Neural progenitor cell (in vitro differentiated cells): ENCODE data around the gene RHBG. TPM values are rescaled to one million over a fixed set of nuclear protein-coding genes. Genes with fewer than 3 reads are reported as not detected.
A peak's percentile ranks its signal among the peaks of the same experiment; 100 is the strongest.

Source experiments
- DNase-seq: peaks from one replicate; pipeline ENCODE4 v3.0.0-alpha.2; 2016; ENCODE audit warnings: low spot score
- H2AFZ ChIP-seq: fragments of 200-600 bp; sonication (generic); replicated peaks from 2 replicates; pipeline ENCODE4 v1.6.1; 2016; ENCODE audit warnings: antibody characterized with exemption
- H3F3A ChIP-seq: fragments of 200-600 bp; sonication (generic); 2 replicates; pipeline ENCODE4 v1.6.1; 2016; ENCODE audit warnings: antibody characterized with exemption, low read depth
- H3K27ac ChIP-seq: fragments of 200-600 bp; sonication (generic); 2 replicates; pipeline ENCODE4 v1.5.1; 2016; ENCODE audit warnings: mild to moderate bottlenecking
- H3K27me3 ChIP-seq: fragments of 200-600 bp; sonication (generic); 2 replicates; pipeline ENCODE4 v1.6.1; 2016; ENCODE audit warnings: mild to moderate bottlenecking, moderate library complexity
- H3K36me3 ChIP-seq: fragments of 200-600 bp; sonication (generic); 2 replicates; pipeline ENCODE4 v1.5.1; 2016
- H3K4me1 ChIP-seq: fragments of 200-600 bp; sonication (generic); 2 replicates; pipeline ENCODE4 v1.6.1; 2016; ENCODE audit warnings: mixed run types
- H3K4me2 ChIP-seq: fragments of 200-600 bp; sonication (generic); 2 replicates; pipeline ENCODE4 v1.6.1; 2016
- H3K4me3 ChIP-seq: fragments of 200-600 bp; sonication (generic); 2 replicates; pipeline ENCODE4 v1.5.1; 2016
- H3K79me2 ChIP-seq: fragments of 200-600 bp; sonication (generic); 2 replicates; pipeline ENCODE4 v1.6.1; 2016; ENCODE audit warnings: low read depth
- H3K9ac ChIP-seq: fragments of 200-600 bp; sonication (generic); 2 replicates; pipeline ENCODE4 v1.6.1; 2016
- H3K9me3 ChIP-seq: fragments of 200-600 bp; sonication (generic); 2 replicates; pipeline ENCODE4 v1.5.1; 2016; ENCODE audit warnings: low read depth
- H4K20me1 ChIP-seq: fragments of 200-600 bp; sonication (generic); 2 replicates; pipeline ENCODE4 v1.6.1; 2016; ENCODE audit warnings: low read depth
- H3K27ac Mint-ChIP-seq: 3 replicates; pipeline ENCODE4 v1.8.0; 2021; ENCODE audit warnings: mixed read lengths
- H3K27me3 Mint-ChIP-seq: 2 replicates; pipeline ENCODE4 v1.8.0; 2022; ENCODE audit warnings: low read depth, mild to moderate bottlenecking, inconsistent platforms, moderate library complexity, mixed read lengths; ENCODE audit not compliant: insufficient read depth
- H3K36me3 Mint-ChIP-seq: 3 replicates; pipeline ENCODE4 v1.8.0; 2021; ENCODE audit warnings: mixed read lengths
- H3K4me1 Mint-ChIP-seq: 3 replicates; pipeline ENCODE4 v1.8.0; 2021; ENCODE audit warnings: mixed read lengths
- H3K4me3 Mint-ChIP-seq: 3 replicates; pipeline ENCODE4 v1.8.0; 2021; ENCODE audit warnings: mild to moderate bottlenecking, moderate library complexity, mixed read lengths
- H3K9me3 Mint-ChIP-seq: 3 replicates; pipeline ENCODE4 v1.8.0; 2020; ENCODE audit warnings: mixed read lengths
- CTCF ChIP-seq: fragments of 200-600 bp; sonication (generic); IDR thresholded peaks from 2 replicates; pipeline ENCODE4 v1.5.1; 2017; ENCODE audit warnings: antibody characterized with exemption, mild to moderate bottlenecking
- EZH2 ChIP-seq: fragments of 200-600 bp; sonication (generic); IDR thresholded peaks from 2 replicates; pipeline ENCODE4 v1.6.1; 2017; ENCODE audit warnings: antibody characterized with exemption, mild to moderate bottlenecking, moderate library complexity
- EZH2phosphoT487 ChIP-seq: fragments of 200-600 bp; sonication (generic); IDR thresholded peaks from 2 replicates; pipeline ENCODE4 v1.6.1; 2017; ENCODE audit warnings: antibody characterized with exemption
- total RNA-seq: library from RNA; depleted of rRNA; stranded (reverse); fragments of >200 nt; gene quantifications from 2 replicates; pipeline ENCODE4 v1.2.3, GENCODE V29; 2015; ENCODE audit warnings: low replicate concordance

Gene RHBG
- total RNA-seq, 1 donor from 2014 or later = not detected

- no peaks in the 10 kb centered on the region for H4K20me1 ChIP-seq
- H3K4me1 Mint-ChIP-seq = no peaks in the 10 kb centered on the region
- H3K27ac ChIP-seq = no peak overlapping the region
- H3K79me2 ChIP-seq = no peaks in the 10 kb centered on the region
- no peak overlapping the region for H3K27ac Mint-ChIP-seq
- H3K9me3 ChIP-seq = no peaks in the 10 kb centered on the region
- H3K27me3 ChIP-seq = peaks cover 53% of the 10 kb centered on the region
- H3K36me3 Mint-ChIP-seq = no peaks in the 10 kb centered on the region
- TF ChIP-seq EZH2phosphoT487 (no peak), EZH2 (no peak), CTCF (no peak)
- H3K4me3 Mint-ChIP-seq = no peak overlapping the region
- H3K9ac ChIP-seq = no peak overlapping the region
- no peaks in the 10 kb centered on the region for H3K36me3 ChIP-seq
- H3K27me3 Mint-ChIP-seq = peaks cover 27% of the 10 kb centered on the region
- H2AFZ ChIP-seq = no peak overlapping the region
- H3K4me2 ChIP-seq = no peak overlapping the region
- H3K4me3 ChIP-seq = no peak overlapping the region
- no peaks in the 10 kb centered on the region for H3K4me1 ChIP-seq
- DNase-seq = no peak
- H3F3A ChIP-seq = no peaks in the 10 kb centered on the region
- no peaks in the 10 kb centered on the region for H3K9me3 Mint-ChIP-seq
Measured at GRCh38 chr1:156376958-156377919, 8.2 kb downstream of the RHBG start.

DNA sequence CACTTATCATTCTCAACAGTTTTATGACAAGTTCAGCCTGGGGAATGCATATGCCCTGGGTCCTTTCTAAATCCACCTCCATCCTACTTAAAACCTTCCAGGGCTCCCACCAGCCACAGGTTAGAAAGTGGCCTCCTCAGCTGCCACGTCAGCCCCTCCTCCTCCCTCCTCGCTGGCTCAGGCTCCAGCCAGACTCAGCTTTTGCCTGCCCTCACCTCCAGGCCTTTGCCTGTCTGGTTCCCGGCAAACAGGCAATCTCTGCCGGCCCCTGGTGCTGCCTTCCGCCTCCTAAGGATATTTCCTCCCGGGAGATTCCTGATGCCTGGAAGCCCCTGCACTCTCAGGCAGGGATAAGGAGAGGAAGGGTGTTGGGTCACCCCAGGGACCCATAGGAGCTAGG is 9.5 kb downstream of the RHBG start:
- H3K36me3 ChIP-seq = no peaks in the 10 kb centered on the region
- H3K9me3 ChIP-seq = no peaks in the 10 kb centered on the region
- TF ChIP-seq EZH2 = no peak
- no peak for TF ChIP-seq CTCF
- TF ChIP-seq EZH2phosphoT487 = no peak
- no peak overlapping the region for H3K4me2 ChIP-seq
- Mint-ChIP-seq H3K36me3 (no peaks in the 10 kb centered on the region), H3K27ac (no peak overlapping the region), H3K9me3 (no peaks in the 10 kb centered on the region), H3K4me3 (no peak overlapping the region), H3K4me1 (no peaks in the 10 kb centered on the region), H3K27me3 (peaks cover 23% of the 10 kb centered on the region)
- H3K79me2 ChIP-seq = no peaks in the 10 kb centered on the region
- H3K9ac ChIP-seq = no peak overlapping the region
- H3K27ac ChIP-seq = no peak overlapping the region
- no peak for DNase-seq
- no peaks in the 10 kb centered on the region for H4K20me1 ChIP-seq
- H2AFZ ChIP-seq = no peak overlapping the region
- no peaks in the 10 kb centered on the region for H3F3A ChIP-seq
- H3K4me3 ChIP-seq = no peak overlapping the region
- peaks cover 53% of the 10 kb centered on the region for H3K27me3 ChIP-seq
- H3K4me1 ChIP-seq = no peaks in the 10 kb centered on the region

GRCh38 chr1:156379420-156380165 is 10.6 kb downstream of the RHBG start:
- Mint-ChIP-seq H3K27ac (no peak overlapping the region), H3K4me3 (no peak overlapping the region), H3K36me3 (no peaks in the 10 kb centered on the region), H3K4me1 (no peaks in the 10 kb centered on the region), H3K9me3 (no peaks in the 10 kb centered on the region), H3K27me3 (peaks cover 25% of the 10 kb centered on the region)
- no peak overlapping the region for H3K4me3 ChIP-seq
- H3K27ac ChIP-seq = no peak overlapping the region
- H3K36me3 ChIP-seq = no peaks in the 10 kb centered on the region
- H3F3A ChIP-seq = no peaks in the 10 kb centered on the region
- peak; percentile 52 for DNase-seq
- H3K9ac ChIP-seq = no peak overlapping the region
- no peaks in the 10 kb centered on the region for H3K79me2 ChIP-seq
- H2AFZ ChIP-seq = no peak overlapping the region
- peaks cover 56% of the 10 kb centered on the region for H3K27me3 ChIP-seq
- no peaks in the 10 kb centered on the region for H4K20me1 ChIP-seq
- H3K4me2 ChIP-seq = no peak overlapping the region
- H3K9me3 ChIP-seq = no peaks in the 10 kb centered on the region
- H3K4me1 ChIP-seq = no peaks in the 10 kb centered on the region
- no peak for TF ChIP-seq EZH2
- TF ChIP-seq EZH2phosphoT487 = no peak
- TF ChIP-seq CTCF = peak; percentile 19
